Loucy (cell line): Measurements from ENCODE around the gene RBM6.
"Not testable (repeated sequence)": the region's sequence is repeated elsewhere in the genome, so short reads cannot be mapped to it uniquely, and the experiment has no call there.

Experiments
- H2AFZ ChIP-seq: fragments of 200-600 bp; sonication (generic); 2 replicates; pipeline ENCODE4 v1.6.0; 2016; ENCODE audit warnings: antibody characterized with exemption, mild to moderate bottlenecking, low read length, moderate library complexity
- H3F3A ChIP-seq: fragments of 200-600 bp; 2 replicates; pipeline ENCODE4 v1.6.0; 2016; ENCODE audit warnings: antibody characterized with exemption, low read depth, mild to moderate bottlenecking
- H3K27me3 ChIP-seq: fragments of 200-600 bp; sonication (generic); 2 replicates; pipeline ENCODE4 v1.6.1; 2014; ENCODE audit warnings: low read length, mild to moderate bottlenecking; ENCODE audit not compliant: insufficient read depth, poor library complexity, severe bottlenecking
- H3K36me3 ChIP-seq: fragments of 200-600 bp; sonication (generic); 2 replicates; pipeline ENCODE4 v1.6.1; 2016; ENCODE audit warnings: low read length; ENCODE audit not compliant: insufficient read depth
- H3K4me1 ChIP-seq: fragments of 200-600 bp; sonication (generic); 2 replicates; pipeline ENCODE4 v1.5.1; 2014; ENCODE audit warnings: low read length, mild to moderate bottlenecking; ENCODE audit not compliant: insufficient read depth, poor library complexity, severe bottlenecking
- H3K4me2 ChIP-seq: fragments of 200-600 bp; sonication (generic); 2 replicates; pipeline ENCODE4 v1.6.0; 2014; ENCODE audit warnings: antibody characterized with exemption, low read length, low read depth, mild to moderate bottlenecking; ENCODE audit not compliant: poor library complexity, severe bottlenecking
- H3K4me3 ChIP-seq: fragments of 200-600 bp; sonication (generic); 2 replicates; pipeline ENCODE4 v1.5.1; 2014; ENCODE audit warnings: low read length, mild to moderate bottlenecking, mixed read lengths; ENCODE audit not compliant: poor library complexity, severe bottlenecking
- H3K79me2 ChIP-seq: fragments of 200-600 bp; sonication (generic); 2 replicates; pipeline ENCODE4 v1.6.1; 2014; ENCODE audit warnings: low read length; ENCODE audit not compliant: insufficient read depth
- H3K9ac ChIP-seq: fragments of 200-600 bp; sonication (generic); 2 replicates; pipeline ENCODE4 v1.6.0; 2014; ENCODE audit warnings: mild to moderate bottlenecking, low read depth, low read length, moderate library complexity; ENCODE audit not compliant: poor library complexity, severe bottlenecking
- H3K9me2 ChIP-seq: fragments of 200-600 bp; sonication (generic); replicated peaks from 2 replicates; pipeline ENCODE4 v1.6.1; 2016; ENCODE audit warnings: low read depth, low read length, mixed read lengths
- H3K9me3 ChIP-seq: fragments of 200-600 bp; sonication (generic); 2 replicates; pipeline ENCODE4 v1.6.1; 2014; ENCODE audit warnings: mild to moderate bottlenecking, antibody characterized with exemption, low read length, low read depth; ENCODE audit not compliant: insufficient read depth
- H4K20me1 ChIP-seq: fragments of 200-600 bp; sonication (generic); 2 replicates; pipeline ENCODE4 v1.6.0; 2014; ENCODE audit warnings: antibody characterized with exemption, low read length, mild to moderate bottlenecking; ENCODE audit not compliant: insufficient read depth, poor library complexity, severe bottlenecking
- EZH2phosphoT487 ChIP-seq: fragments of 200-600 bp; IDR thresholded peaks from 2 replicates; pipeline ENCODE4 v1.6.1; 2018; ENCODE audit warnings: antibody characterized with exemption, mild to moderate bottlenecking, moderate library complexity, borderline replicate concordance
- TF ChIP-seq, protein P1 (sequence below): fragments of 200-600 bp; sonication (generic); conservative IDR thresholded peaks from 2 replicates; pipeline ENCODE4 v1.5.1; 2014; ENCODE audit warnings: mild to moderate bottlenecking, antibody characterized with exemption, low read length

RBM6 gene

DNA sequence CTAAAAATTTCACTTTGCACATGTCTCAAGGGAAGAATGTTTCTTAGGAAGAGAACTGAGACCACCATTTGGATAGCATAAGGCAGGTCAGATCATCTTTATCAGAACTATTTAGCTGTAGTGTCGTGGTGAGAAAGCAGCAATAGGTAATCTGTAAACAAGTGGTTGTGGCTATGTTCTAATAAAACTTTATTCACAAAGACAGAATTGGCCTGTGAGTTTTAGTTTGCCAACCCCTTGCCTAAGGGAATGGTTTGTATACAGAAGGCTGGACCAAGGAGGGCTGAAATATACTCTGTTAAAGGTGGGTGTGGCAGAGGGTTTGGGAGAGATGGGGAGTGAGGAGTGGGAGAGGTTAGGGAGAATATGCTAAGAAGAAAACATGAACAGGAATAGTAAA, 138.1 kb downstream of the RBM6 start:
- Histone ChIP-seq H3K9me3 (no peaks in the 10 kb centered on the region), H3K27me3 (no peaks in the 10 kb centered on the region), H3K4me2 (peak overlapping the region; percentile 7), H3K9ac (no peak overlapping the region), H3F3A (peaks cover 11% of the 10 kb centered on the region), H2AFZ (no peak overlapping the region), H3K4me3 (no peak overlapping the region), H3K4me1 (peaks cover 19% of the 10 kb centered on the region), H3K79me2 (no peaks in the 10 kb centered on the region), H4K20me1 (no peaks in the 10 kb centered on the region), H3K36me3 (peaks cover 30% of the 10 kb centered on the region; the same call in 1 of the 2 replicates), H3K9me2 (no peaks in the 10 kb centered on the region)
- TF ChIP-seq, protein P1, sequence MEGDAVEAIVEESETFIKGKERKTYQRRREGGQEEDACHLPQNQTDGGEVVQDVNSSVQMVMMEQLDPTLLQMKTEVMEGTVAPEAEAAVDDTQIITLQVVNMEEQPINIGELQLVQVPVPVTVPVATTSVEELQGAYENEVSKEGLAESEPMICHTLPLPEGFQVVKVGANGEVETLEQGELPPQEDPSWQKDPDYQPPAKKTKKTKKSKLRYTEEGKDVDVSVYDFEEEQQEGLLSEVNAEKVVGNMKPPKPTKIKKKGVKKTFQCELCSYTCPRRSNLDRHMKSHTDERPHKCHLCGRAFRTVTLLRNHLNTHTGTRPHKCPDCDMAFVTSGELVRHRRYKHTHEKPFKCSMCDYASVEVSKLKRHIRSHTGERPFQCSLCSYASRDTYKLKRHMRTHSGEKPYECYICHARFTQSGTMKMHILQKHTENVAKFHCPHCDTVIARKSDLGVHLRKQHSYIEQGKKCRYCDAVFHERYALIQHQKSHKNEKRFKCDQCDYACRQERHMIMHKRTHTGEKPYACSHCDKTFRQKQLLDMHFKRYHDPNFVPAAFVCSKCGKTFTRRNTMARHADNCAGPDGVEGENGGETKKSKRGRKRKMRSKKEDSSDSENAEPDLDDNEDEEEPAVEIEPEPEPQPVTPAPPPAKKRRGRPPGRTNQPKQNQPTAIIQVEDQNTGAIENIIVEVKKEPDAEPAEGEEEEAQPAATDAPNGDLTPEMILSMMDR: no peak

DNA sequence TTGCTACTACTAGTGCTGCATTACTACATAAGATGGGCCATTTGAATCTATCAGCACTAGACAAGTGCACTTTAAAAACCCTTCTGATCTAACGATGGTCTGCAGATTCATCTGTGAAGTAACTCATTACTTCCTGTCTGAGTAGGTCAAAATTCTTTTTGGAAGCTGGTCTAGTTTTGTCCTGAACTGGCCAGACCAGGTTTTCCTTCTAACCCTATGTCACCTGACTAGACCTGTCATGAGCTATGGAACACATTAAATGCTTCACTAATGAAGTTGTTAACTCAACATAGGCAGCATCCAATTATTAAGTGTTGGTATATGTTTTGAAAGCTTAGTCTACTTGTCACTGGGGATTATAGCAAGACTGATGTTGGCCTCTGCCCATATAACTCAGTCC, 138.7 kb downstream of the RBM6 start:
- H3K4me1 ChIP-seq: peaks cover 23% of the 10 kb centered on the region
- H3K27me3 ChIP-seq: no peaks in the 10 kb centered on the region
- no peak overlapping the region for H3K4me3 ChIP-seq
- no peak overlapping the region for H3K9ac ChIP-seq
- peaks cover 25% of the 10 kb centered on the region; the same call in 1 of the 2 replicates for H3K36me3 ChIP-seq
- H3F3A ChIP-seq: peaks cover 14% of the 10 kb centered on the region
- H4K20me1 ChIP-seq: no peaks in the 10 kb centered on the region
- no peak for TF ChIP-seq EZH2phosphoT487
- TF ChIP-seq, protein P1: no peak
- peak overlapping the region; percentile 7 for H3K4me2 ChIP-seq
- H2AFZ ChIP-seq: no peak overlapping the region
- no peaks in the 10 kb centered on the region for H3K79me2 ChIP-seq
- H3K9me3 ChIP-seq: no peaks in the 10 kb centered on the region
- no peaks in the 10 kb centered on the region for H3K9me2 ChIP-seq

DNA sequence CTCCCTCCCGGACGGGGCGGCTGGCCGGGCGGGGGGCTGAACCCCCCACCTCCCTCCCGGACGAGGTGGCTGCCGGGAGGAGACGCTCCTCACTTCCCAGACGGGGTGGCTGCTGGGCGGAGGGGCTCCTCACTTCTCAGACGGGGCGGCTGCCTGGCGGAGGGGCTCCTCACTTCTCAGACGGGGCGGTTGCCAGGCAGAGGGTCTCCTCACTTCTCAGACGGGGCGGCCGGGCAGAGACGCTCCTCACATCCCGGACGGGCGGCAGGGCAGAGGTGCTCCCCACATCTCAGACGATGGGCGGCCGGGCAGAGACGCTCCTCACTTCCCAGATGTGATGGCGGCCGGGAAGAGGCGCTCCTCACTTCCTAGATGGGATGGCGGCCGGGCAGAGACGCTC, 145.0 kb downstream of the RBM6 start:
- peaks cover 17% of the 10 kb centered on the region for H3K4me1 ChIP-seq
- not testable (repeated sequence) for H2AFZ ChIP-seq, H3K9ac ChIP-seq, H3K4me3 ChIP-seq, H3K27me3 ChIP-seq, H3K9me3 ChIP-seq, H3K9me2 ChIP-seq, H3K36me3 ChIP-seq, H3K4me2 ChIP-seq, H4K20me1 ChIP-seq, H3F3A ChIP-seq
- peaks cover 12% of the 10 kb centered on the region for H3K79me2 ChIP-seq

DNA sequence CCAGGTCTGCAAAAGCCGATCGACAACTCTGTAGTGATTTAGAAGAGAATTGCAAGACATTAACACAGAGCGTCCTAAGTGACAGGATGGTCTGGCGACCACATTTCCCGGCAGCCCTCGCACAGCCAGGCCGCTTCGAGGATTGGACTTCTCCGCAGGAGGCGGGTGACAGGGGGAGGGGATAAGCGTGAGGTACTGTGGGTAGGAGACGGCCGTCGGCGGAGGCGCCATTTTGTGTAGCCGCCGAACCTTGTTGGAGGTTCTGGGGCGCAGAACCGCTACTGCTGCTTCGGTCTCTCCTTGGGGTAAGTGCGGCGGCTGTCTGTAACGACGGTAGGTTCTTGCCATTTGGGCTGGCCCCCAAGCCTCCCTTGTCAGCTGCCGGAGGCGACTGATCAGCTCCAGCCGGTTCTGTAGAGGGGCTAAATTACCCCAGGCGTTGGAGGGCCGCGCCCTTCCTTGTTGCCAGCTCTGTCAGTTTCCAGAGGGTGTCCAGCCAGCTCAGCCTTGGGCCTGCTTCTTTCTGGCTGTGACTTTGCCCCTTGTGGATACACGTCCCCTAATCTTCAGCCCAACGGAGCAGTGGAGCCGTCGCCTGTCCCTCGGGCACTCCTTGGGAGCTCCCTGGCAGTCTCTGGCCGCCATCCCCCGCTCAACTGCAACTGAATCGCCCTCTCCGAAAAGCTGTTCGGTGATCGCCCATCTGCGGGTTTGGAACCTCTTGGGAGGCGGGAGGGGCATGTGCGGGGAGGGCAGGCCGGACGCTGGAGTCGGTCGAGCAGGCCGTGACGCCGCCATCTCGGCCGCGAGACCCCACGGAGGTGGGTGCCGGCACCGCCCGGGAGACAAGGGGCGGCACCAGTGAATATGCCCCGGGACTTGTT, 149.0 kb downstream of the RBM6 start, which contains the start of gene RBM5:
Gene RBM5 (plus strand): TSS at position 195 of the 884 bp plus-strand sequence. CDS start 1,516 bp downstream, outside the sequence.
- H3K36me3 ChIP-seq: peaks cover 29% of the 10 kb centered on the region
- H2AFZ ChIP-seq: peak within 1 kb of the TSS; percentile 88
- H3K9me2 ChIP-seq: no peaks in the 10 kb centered on the region
- no peaks in the 10 kb centered on the region for H3K9me3 ChIP-seq
- H3K27me3 ChIP-seq: peaks cover 5% of the 10 kb centered on the region
- H3K79me2 ChIP-seq: peaks cover 50% of the 10 kb centered on the region
- peaks cover 23% of the 10 kb centered on the region for H3K4me1 ChIP-seq
- H3K4me3 ChIP-seq: peak within 1 kb of the TSS; percentile 93
- no peaks in the 10 kb centered on the region for H3F3A ChIP-seq
- H3K4me2 ChIP-seq: peak within 1 kb of the TSS; percentile 74
- TF ChIP-seq, protein P1: no peak
- no peak for TF ChIP-seq EZH2phosphoT487
- H3K9ac ChIP-seq: peak within 1 kb of the TSS; percentile 99
- peaks cover 42% of the 10 kb centered on the region for H4K20me1 ChIP-seq
